Suprapubic skin (tissue), 4 donors: ENCODE measurements around the gene DST. TPM values are rescaled to one million over a fixed set of nuclear protein-coding genes. Genes with fewer than 3 reads are reported as not detected.

Source experiments
- DNase-seq, 2 donors: peaks; one replicate each; pipeline ENCODE4 v3.0.0-alpha.2; 2019; ENCODE audit warnings: low spot score in 2 of 2
- H3K27ac ChIP-seq: fragments of 200-600 bp; sonication (generic); one replicate; pipeline ENCODE4 v1.5.1; 2019
- H3K27me3 ChIP-seq: fragments of 200-600 bp; sonication (generic); one replicate; pipeline ENCODE4 v1.5.1; 2019
- H3K36me3 ChIP-seq: fragments of 200-600 bp; sonication (generic); one replicate; pipeline ENCODE4 v1.5.1; 2019
- H3K4me1 ChIP-seq: fragments of 200-600 bp; sonication (generic); one replicate; pipeline ENCODE4 v1.5.1; 2019
- H3K4me3 ChIP-seq: fragments of 200-600 bp; sonication (generic); one replicate; pipeline ENCODE4 v1.5.1; 2019; ENCODE audit warnings: mild to moderate bottlenecking
- H3K9me3 ChIP-seq: fragments of 200-600 bp; sonication (generic); one replicate; pipeline ENCODE4 v1.5.1; 2019
- EP300 ChIP-seq: sonication (generic); formaldehyde crosslinking; IDR thresholded peaks from one replicate; pipeline ENCODE4 v1.6.1; 2017; ENCODE audit warnings: antibody characterized with exemption
- POLR2A ChIP-seq, 2 donors: fragments of 450-650 bp; IDR thresholded peaks; one replicate each; pipeline ENCODE4 v1.6.1; 2017; ENCODE audit warnings: antibody characterized with exemption in 2 of 2, mild to moderate bottlenecking in 2 of 2, moderate library complexity in 2 of 2
- POLR2AphosphoS5 ChIP-seq, 3 donors: sonication (generic); formaldehyde crosslinking; IDR thresholded peaks; one replicate each; pipeline ENCODE4 v1.6.1; 2017; ENCODE audit warnings: antibody characterized with exemption in 3 of 3
- WGBS: methylation state at CpG from one replicate; pipeline ENCODE4 v1.1.5; 2018; 5-methylcytosine and 5-hydroxymethylcytosine counted together
- total RNA-seq, 4 donors: library from RNA; depleted of rRNA; stranded (reverse); fragments of >200 nt; gene quantifications; one replicate each; pipeline ENCODE4 v1.1.0, GENCODE V29; 2016
- TF ChIP-seq, protein P1 (sequence below), 2 donors: fragments of 200-600 bp in 1 of 2; fragments of 450-650 bp in 1 of 2; sonication (generic) in 1 of 2; IDR thresholded peaks; one replicate each; pipeline ENCODE4 v1.5.1; 2016 to 2019; ENCODE audit warnings: antibody characterized with exemption in 2 of 2, mild to moderate bottlenecking in 1 of 2, moderate library complexity in 1 of 2

Gene DST
- total RNA-seq, 4 donors from 2014 or later = 637 to 1,048 (median 751) TPM

DNA sequence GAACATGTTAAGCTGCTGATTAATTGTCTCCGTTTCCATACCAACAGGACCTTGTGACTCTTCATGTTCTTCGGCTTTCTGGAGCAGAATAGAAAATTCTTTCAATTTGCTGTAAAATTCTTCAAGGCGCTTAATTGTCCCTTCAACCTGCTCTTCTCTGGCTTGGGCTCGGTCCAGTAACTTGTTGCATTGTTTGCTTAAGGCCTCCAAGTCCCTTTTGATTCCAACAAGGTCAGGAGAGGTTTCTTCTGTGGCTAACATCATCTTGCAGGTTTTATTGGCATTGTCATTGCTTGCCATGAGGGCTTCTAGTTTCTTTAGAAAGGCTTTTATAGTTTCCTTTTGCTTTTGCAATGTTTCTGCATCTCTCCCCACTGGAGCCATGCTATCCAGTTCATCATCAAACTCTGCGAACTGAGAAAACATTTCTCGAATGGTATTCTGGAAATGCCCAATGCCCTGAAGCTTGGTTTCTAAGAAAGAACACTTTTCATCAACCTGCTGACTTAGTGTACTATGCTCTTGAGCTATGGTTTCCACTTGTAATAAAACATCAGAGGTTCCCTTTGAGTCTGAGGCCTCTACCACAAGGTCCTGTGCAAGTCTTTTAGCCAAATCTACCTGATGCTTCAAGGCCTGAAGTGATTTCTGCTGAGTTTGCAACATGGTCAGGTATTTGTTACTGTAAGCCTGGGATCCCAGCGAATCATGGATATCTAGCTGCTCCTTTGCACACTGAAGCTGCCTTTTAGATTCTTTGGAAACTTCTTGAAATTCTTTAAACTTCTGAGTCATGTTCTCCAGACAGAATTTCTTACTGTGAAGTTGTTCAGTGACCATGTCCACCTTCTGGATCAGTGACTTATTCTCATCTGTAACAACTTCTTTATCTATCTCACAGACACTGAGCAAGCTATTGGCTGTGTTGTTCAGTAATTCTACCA is 90.2 kb downstream of the DST start:
- no peak for DNase-seq
- WGBS = 89% methylated on average over 7 of the region's 7 CpGs

DNA sequence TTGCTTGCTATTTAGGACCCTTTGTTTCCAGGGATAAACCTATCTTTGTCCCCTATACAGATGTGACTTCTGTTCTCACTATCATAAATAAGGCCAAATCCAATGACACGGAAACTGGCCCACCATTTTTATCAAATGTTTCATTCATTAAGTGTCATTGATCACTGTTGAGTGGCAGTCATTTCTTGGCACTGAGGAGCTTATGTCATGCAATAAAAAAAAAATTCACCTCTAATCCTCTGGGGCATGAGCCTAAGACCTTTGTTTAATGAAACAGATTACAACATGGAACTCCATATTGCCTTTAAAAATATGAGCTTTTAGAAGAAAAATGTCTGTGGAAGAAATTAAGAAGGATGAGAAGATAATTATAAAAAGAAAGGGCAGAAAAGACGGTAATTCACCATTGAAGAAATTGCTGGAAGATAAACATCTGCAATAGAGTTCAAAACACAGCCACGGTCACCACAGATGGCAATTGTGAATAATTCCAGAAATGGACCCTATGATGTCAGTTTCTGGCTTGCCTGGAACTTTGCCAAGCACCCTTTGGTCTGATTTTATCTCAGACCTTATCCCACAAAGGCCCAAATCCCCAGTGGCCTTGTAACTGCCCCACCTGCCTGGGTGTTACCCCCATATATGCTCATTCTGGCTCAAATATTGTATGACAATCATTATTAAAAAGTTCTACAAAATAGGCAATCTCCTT is 91.1 kb downstream of the DST start:
- peaks cover 22% of the 10 kb centered on the region for H3K4me1 ChIP-seq
- no peak overlapping the region for H3K4me3 ChIP-seq
- H3K36me3 ChIP-seq = peaks cover 9% of the 10 kb centered on the region
- TF ChIP-seq POLR2AphosphoS5 (IDR thresholded peaks at IDR 0.05) (no peak), POLR2A (IDR thresholded peaks at IDR 0.05) (no peak), EP300 (no peak)
- TF ChIP-seq, protein P1, sequence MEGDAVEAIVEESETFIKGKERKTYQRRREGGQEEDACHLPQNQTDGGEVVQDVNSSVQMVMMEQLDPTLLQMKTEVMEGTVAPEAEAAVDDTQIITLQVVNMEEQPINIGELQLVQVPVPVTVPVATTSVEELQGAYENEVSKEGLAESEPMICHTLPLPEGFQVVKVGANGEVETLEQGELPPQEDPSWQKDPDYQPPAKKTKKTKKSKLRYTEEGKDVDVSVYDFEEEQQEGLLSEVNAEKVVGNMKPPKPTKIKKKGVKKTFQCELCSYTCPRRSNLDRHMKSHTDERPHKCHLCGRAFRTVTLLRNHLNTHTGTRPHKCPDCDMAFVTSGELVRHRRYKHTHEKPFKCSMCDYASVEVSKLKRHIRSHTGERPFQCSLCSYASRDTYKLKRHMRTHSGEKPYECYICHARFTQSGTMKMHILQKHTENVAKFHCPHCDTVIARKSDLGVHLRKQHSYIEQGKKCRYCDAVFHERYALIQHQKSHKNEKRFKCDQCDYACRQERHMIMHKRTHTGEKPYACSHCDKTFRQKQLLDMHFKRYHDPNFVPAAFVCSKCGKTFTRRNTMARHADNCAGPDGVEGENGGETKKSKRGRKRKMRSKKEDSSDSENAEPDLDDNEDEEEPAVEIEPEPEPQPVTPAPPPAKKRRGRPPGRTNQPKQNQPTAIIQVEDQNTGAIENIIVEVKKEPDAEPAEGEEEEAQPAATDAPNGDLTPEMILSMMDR (IDR thresholded peaks at IDR 0.05) = no peak
- H3K27me3 ChIP-seq = no peaks in the 10 kb centered on the region
- 92% methylated on average over 3 of the region's 3 CpGs for WGBS
- H3K9me3 ChIP-seq = no peaks in the 10 kb centered on the region
- DNase-seq = no peak
- H3K27ac ChIP-seq = no peak overlapping the region

More for the DNA sequence above, 90.2 kb downstream of the DST start:
- peaks cover 9% of the 10 kb centered on the region for H3K36me3 ChIP-seq
- no peak overlapping the region for H3K27ac ChIP-seq
- no peaks in the 10 kb centered on the region for H3K9me3 ChIP-seq
- no peak overlapping the region for H3K4me3 ChIP-seq
- no peak for TF ChIP-seq POLR2A (IDR thresholded peaks at IDR 0.05)
- TF ChIP-seq POLR2AphosphoS5 (IDR thresholded peaks at IDR 0.05) = no peak
- TF ChIP-seq, protein P1 (IDR thresholded peaks at IDR 0.05) = no peak
- TF ChIP-seq EP300 = no peak
- H3K27me3 ChIP-seq = no peaks in the 10 kb centered on the region
- H3K4me1 ChIP-seq = peaks cover 22% of the 10 kb centered on the region

DNA sequence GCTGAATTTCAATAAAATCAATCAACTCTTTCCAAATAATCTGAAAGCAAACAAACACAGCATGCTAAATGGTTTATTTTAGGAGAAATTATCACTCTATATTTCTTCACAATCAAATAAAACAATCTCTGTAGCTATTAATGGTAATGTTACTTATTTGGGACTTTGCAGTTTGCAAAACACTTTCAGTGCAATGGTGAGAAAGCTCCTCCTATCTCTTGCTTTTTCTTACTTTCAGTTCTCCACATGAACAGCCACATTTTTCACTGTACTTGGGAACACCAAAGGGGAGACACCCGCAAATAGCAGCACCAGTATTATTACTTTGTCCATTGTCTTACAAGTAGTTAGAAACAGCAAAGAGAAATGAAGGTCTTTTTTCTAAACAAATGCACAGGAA is 92.4 kb downstream of the DST start:
- WGBS = 12% methylated on average over 1 of the region's 1 CpG
- no peak for DNase-seq
- no peak for TF ChIP-seq POLR2AphosphoS5 (IDR thresholded peaks at IDR 0.05)
- TF ChIP-seq, protein P1 (IDR thresholded peaks at IDR 0.05) = no peak
- TF ChIP-seq POLR2A (IDR thresholded peaks at IDR 0.05) = no peak
- no peaks in the 10 kb centered on the region for H3K27me3 ChIP-seq
- no peaks in the 10 kb centered on the region for H3K9me3 ChIP-seq
- H3K4me1 ChIP-seq = peaks cover 26% of the 10 kb centered on the region
- peaks cover 5% of the 10 kb centered on the region for H3K36me3 ChIP-seq
- peak overlapping the region; percentile 34 for H3K27ac ChIP-seq
- peak overlapping the region; percentile 18 for H3K4me3 ChIP-seq

DNA sequence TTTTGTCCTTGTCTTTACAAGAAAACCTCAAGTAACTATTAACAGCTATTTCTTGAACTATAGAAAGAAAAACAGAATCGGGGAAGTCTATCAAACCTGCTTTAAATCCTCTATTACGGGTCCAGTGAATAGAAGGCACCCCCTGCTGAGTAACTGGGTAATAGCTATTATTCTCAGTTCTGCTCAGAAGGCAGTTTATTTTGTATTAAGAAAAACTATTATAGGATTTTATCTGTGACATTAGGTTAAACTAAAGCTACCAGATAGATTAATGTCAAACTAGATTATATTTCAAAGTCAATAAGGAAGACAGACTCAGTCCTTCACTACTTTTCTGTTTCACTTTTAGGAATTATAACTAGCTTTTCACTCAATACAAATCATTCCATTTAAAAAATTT is 93.7 kb downstream of the DST start:
- H3K36me3 ChIP-seq = peaks cover 4% of the 10 kb centered on the region
- TF ChIP-seq, protein P1 (IDR thresholded peaks at IDR 0.05) = no peak
- TF ChIP-seq POLR2AphosphoS5 (IDR thresholded peaks at IDR 0.05) (no peak), POLR2A (IDR thresholded peaks at IDR 0.05) (no peak), EP300 (no peak)
- H3K27me3 ChIP-seq = no peaks in the 10 kb centered on the region
- no peak overlapping the region for H3K4me3 ChIP-seq
- H3K9me3 ChIP-seq = no peaks in the 10 kb centered on the region
- no peak overlapping the region for H3K27ac ChIP-seq
- WGBS = 17% methylated on average over 2 of the region's 2 CpGs
- no peak for DNase-seq
- H3K4me1 ChIP-seq = peaks cover 26% of the 10 kb centered on the region

DNA sequence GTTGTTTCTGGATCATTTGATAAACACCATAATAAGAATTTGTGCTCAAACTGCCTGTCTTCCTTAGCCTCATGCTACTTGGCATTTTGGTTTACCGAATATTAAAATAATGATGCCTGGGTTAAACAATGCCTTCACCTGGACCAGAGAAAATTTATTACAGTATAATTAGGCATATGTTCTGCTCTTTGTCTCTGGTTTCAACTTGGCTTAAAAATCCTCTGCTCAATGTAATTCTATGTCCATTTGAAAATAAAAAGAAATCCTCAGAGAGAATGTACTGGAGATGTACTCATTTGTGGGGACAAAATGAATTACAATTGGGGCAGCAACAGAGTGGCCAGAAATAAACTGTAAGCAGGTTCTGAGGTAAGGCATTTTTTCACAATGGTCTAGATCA is 95.0 kb downstream of the DST start:
- TF ChIP-seq EP300 (no peak), POLR2AphosphoS5 (IDR thresholded peaks at IDR 0.05) (no peak), POLR2A (IDR thresholded peaks at IDR 0.05) (no peak)
- TF ChIP-seq, protein P1 (IDR thresholded peaks at IDR 0.05) = no peak
- no peak overlapping the region for H3K27ac ChIP-seq
- no peaks in the 10 kb centered on the region for H3K9me3 ChIP-seq
- DNase-seq = no peak
- 87% methylated on average over 1 of the region's 1 CpG for WGBS
- H3K4me1 ChIP-seq = peaks cover 31% of the 10 kb centered on the region
- H3K4me3 ChIP-seq = no peak overlapping the region
- no peaks in the 10 kb centered on the region for H3K27me3 ChIP-seq
- peaks cover 4% of the 10 kb centered on the region for H3K36me3 ChIP-seq
